ENCODE results near the gene FGF22.

Gene FGF22

GRCh38 chr19:676007-676338 lies 36.3 kb downstream of the FGF22 start:
- TF ChIP-seq, protein P1, sequence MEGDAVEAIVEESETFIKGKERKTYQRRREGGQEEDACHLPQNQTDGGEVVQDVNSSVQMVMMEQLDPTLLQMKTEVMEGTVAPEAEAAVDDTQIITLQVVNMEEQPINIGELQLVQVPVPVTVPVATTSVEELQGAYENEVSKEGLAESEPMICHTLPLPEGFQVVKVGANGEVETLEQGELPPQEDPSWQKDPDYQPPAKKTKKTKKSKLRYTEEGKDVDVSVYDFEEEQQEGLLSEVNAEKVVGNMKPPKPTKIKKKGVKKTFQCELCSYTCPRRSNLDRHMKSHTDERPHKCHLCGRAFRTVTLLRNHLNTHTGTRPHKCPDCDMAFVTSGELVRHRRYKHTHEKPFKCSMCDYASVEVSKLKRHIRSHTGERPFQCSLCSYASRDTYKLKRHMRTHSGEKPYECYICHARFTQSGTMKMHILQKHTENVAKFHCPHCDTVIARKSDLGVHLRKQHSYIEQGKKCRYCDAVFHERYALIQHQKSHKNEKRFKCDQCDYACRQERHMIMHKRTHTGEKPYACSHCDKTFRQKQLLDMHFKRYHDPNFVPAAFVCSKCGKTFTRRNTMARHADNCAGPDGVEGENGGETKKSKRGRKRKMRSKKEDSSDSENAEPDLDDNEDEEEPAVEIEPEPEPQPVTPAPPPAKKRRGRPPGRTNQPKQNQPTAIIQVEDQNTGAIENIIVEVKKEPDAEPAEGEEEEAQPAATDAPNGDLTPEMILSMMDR (IDR thresholded peaks at IDR 0.05; ENCODE audit: control extremely low read depth, extremely low read depth, low read depth, missing control alignments), result no peak
- ChIA-PET POLR2A (no interaction called here), CTCF (interaction anchor here (1.1 to 1.7 kb wide), 2 partner anchors 10 to 58 kb away, joined by 4 to 5 read pairs; no protein-coding TSS in a partner anchor)
- DNase-seq (ENCODE audit: extremely low spot score), result no peak

DNA sequence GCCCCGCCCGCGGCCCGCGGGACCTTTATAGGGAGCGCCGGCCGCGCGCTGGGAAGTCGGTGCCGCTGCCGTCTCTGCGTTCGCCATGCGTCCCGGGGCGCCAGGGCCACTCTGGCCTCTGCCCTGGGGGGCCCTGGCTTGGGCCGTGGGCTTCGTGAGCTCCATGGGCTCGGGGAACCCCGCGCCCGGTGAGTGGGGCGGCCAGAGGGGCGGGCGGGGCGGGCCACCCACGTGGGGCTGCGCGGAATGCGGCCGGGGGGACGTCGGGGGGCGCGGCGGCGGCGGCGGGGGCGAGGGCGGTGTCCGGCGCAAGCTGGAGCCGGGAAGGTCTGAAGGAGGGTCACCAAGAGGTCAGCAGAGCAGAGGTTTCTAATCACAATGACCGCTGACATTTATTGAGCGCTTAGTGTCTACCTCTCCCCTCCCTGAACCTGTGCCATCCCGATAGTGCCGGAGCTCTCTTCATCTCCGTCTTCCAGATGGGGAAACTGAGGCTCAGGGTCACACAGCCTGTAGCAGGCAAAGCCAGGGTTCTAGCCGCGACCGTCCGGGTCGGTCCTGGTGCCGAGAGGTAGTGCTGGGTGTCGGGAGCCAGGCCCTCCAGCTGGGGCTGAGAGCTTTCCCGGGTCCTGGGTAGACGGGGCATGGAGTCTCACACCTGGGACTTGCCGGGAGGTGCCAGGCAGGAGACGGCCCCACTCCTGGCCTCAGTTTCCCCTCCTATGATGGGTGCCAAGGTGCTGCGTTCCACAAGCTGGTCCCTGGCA lies 36.8 kb downstream of the FGF22 start, which contains the start of gene FSTL3:
FSTL3 (plus strand) TSS at position 54 of the 767 bp plus-strand sequence; CDS start at position 86, 32 bp downstream.
- ChIA-PET POLR2A (no interaction called here), CTCF (interaction anchor here (1.0 to 1.7 kb wide), 3 partner anchors 10 to 58 kb away, joined by 3 to 5 read pairs (median 4); partner anchors contain the start of gene RNF126)
- TF ChIP-seq, protein P1 (IDR thresholded peaks at IDR 0.05; ENCODE audit: control extremely low read depth, extremely low read depth, low read depth, missing control alignments), result no peak
- DNase-seq (ENCODE audit: extremely low spot score), result no peak

GRCh38 chr19:677201-677600 lies 37.5 kb downstream of the FGF22 start:
- ChIA-PET POLR2A (interaction anchor here (0.6 kb wide), 1 partner anchor 22 kb away, joined by 3 read pairs; no protein-coding TSS in a partner anchor), CTCF (interaction anchor here (1.0 to 2.9 kb wide), 3 partner anchors 10 to 57 kb away, joined by 3 to 9 read pairs (median 4); partner anchors contain the start of gene RNF126)
- TF ChIP-seq, protein P1 (IDR thresholded peaks at IDR 0.05; ENCODE audit: control extremely low read depth, extremely low read depth, low read depth, missing control alignments), result no peak
- DNase-seq (ENCODE audit: extremely low spot score), result no peak

GRCh38 chr19:677601-678436 lies 38.1 kb downstream of the FGF22 start:
- no peak for DNase-seq (ENCODE audit: extremely low spot score)

DNA sequence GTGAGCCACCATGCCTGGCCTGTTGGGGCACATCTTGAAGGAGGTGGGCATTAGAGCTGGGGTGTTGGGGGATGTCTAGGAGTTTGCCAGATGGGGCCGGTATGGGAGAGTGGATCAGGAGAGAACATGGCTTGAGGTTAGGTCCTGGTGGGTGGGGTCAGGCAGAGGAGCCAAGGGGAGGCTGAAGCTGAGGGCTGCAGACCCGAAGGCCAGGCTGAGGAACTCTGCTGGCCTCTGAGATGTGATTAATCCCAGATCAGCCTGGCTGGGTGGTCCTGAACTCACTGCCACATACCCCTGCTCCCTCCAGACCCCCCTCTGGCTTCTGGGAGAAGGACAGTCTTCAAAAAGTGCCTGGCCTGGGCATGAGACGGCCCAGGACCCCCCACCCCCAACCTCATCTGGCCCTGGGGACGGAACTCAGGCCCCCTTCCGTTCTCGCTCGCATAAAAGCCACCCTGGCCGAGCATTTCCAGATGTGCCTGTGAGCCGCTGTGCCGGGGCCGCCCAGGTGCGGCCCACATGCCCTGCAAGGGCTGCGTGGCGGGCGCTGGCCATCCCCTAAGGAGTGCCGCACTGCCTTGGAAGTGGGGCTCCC lies 39.2 kb downstream of the FGF22 start:
- CTCF ChIA-PET, result interaction anchor here (1.2 to 2.9 kb wide), 6 partner anchors 9 to 173 kb away, joined by 3 to 17 read pairs (median 4); partner anchors contain the start of gene RNF126
- POLR2A ChIA-PET, result no interaction called here
- DNase-seq (ENCODE audit: extremely low spot score), result no peak
- TF ChIP-seq, protein P1 (IDR thresholded peaks at IDR 0.05; ENCODE audit: control extremely low read depth, extremely low read depth, low read depth, missing control alignments), result no peak

More at GRCh38 chr19:677601-678436, 38.1 kb downstream of the FGF22 start:
- POLR2A ChIA-PET, result interaction anchor here (0.6 kb wide), 1 partner anchor 23 kb away, joined by 3 read pairs; no protein-coding TSS in a partner anchor
- CTCF ChIA-PET, result interaction anchor here (0.9 to 2.9 kb wide), 5 partner anchors 9 to 172 kb away, joined by 3 to 9 read pairs (median 3); partner anchors contain the start of gene RNF126
- TF ChIP-seq, protein P1 (IDR thresholded peaks at IDR 0.05; ENCODE audit: control extremely low read depth, extremely low read depth, low read depth, missing control alignments), result no peak

All from GM10248 (cell line).